GM23338 (cell line): Measurements from ENCODE around the gene CHN2.

ENCODE experiments used
- CREB1 ChIP-seq: fragments of 250-450 bp; sonication (Bioruptor Pico); IDR thresholded peaks from 2 replicates; pipeline ENCODE4 v1.5.0; 2020; ENCODE audit warnings: low read depth, mild to moderate bottlenecking, moderate library complexity
- CTCF ChIP-seq, 2 experiments: fragments of 200-600 bp in 1 of 2; sonication (generic) in 1 of 2; conservative IDR thresholded peaks; 2 replicates each; pipeline versions ENCODE4 v1.5.1 to v1.6.1; 2016 to 2017; ENCODE audit warnings: antibody characterized with exemption in 2 of 2, low read depth in 2 of 2, mild to moderate bottlenecking in 2 of 2, moderate library complexity in 1 of 2
- EZH2 ChIP-seq: fragments of 200-600 bp; sonication (generic); IDR thresholded peaks from one replicate; pipeline ENCODE4 v1.8.0; 2017; ENCODE audit warnings: antibody characterized with exemption, mild to moderate bottlenecking, low read depth; ENCODE audit not compliant: unreplicated experiment
- EZH2phosphoT487 ChIP-seq: fragments of 200-600 bp; sonication (generic); IDR thresholded peaks from one replicate; pipeline ENCODE4 v1.8.1; 2018; ENCODE audit warnings: antibody characterized with exemption; ENCODE audit not compliant: unreplicated experiment
- JUNB ChIP-seq: IDR thresholded peaks from one replicate; pipeline ENCODE4 v1.6.1; 2016; ENCODE audit warnings: antibody characterized with exemption; ENCODE audit not compliant: unreplicated experiment
- POLR2AphosphoS5 ChIP-seq: IDR thresholded peaks from 2 replicates; pipeline ENCODE4 v1.6.1; 2016; ENCODE audit warnings: antibody characterized with exemption, low read depth
- ZNF331 ChIP-seq: fragments of 250-450 bp; sonication (Bioruptor Pico); IDR thresholded peaks from 2 replicates; pipeline ENCODE4 v1.5.0; 2020; ENCODE audit warnings: low read depth, mild to moderate bottlenecking, moderate library complexity

- TF ChIP-seq EZH2phosphoT487 (no peak), CTCF (conservative IDR thresholded peaks at IDR 0.05; ENCODE audit: low read depth in 2 of 2) (no peak), POLR2AphosphoS5 (no peak), ZNF331 (CRISPR knock-in tag) (no peak), EZH2 (no peak), CREB1 (CRISPR knock-in tag) (no peak), JUNB (no peak)
Observed at GRCh38 chr7:29190349-29191045, 4.1 kb upstream of the CHN2 start.
